ENCODE data around the gene PRTG. TPM values are rescaled to one million over a fixed set of nuclear protein-coding genes. Genes with fewer than 3 reads are reported as not detected.

PRTG gene
- polyA plus RNA-seq, 3 donors: not detected

DNA sequence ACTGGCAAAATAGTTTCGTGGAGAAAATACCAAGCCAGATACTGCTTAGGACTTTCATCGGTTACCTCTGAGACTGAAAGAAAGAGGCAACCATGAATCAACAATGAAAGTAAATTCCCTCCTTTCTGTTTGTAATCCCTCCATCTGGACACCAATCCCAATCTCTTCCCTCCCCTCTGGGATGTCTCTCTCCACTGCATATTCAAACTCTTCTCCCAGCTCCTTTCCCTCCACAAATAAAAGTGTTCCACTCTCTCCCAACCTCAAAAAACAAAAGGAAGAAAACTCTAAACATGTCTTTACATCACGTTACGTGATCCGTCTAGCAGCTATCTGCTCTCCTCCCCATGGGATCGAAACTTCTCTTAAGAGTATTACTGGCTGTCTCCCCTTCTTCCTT lies 55.2 kb downstream of the PRTG start:
- Histone ChIP-seq H3K9me3 (replicated peaks in 1 of 2; ENCODE audit: control insufficient read depth in 1 of 2, insufficient read depth in 1 of 2, low read length in 2 of 2) (no peaks in the 10 kb centered on the region), H3K4me3 (replicated peaks in 1 of 3; ENCODE audit: low read depth in 2 of 3, low read length in 3 of 3) (no peak overlapping the region), H3K79me2 (ENCODE audit: insufficient read depth, low read length) (no peaks in the 10 kb centered on the region), H4K20me1 (ENCODE audit: insufficient read depth, low read length) (no peaks in the 10 kb centered on the region), H3K27ac (ENCODE audit: low read depth in 1 of 2, low read length in 2 of 2) (no peak overlapping the region), H3K9ac (ENCODE audit: insufficient read depth, low read length, poor library complexity, severe bottlenecking) (no peak overlapping the region), H2AFZ (ENCODE audit: insufficient read depth, low read depth, low read length, poor library complexity, severe bottlenecking) (no peak overlapping the region), H3K4me1 (ENCODE audit: control insufficient read depth in 1 of 2, insufficient read depth in 2 of 2, low read length in 2 of 2) (peaks cover 7 to 16% of the 10 kb centered on the region in 2 donors), H3K36me3 (replicated peaks in 1 of 2; ENCODE audit: control insufficient read depth in 1 of 2, insufficient read depth in 2 of 2, low read length in 2 of 2) (no peaks in the 10 kb centered on the region), H3K4me2 (replicated peaks; ENCODE audit: extremely low read depth, low read length, poor library complexity, severe bottlenecking) (no peak overlapping the region), H3K27me3 (ENCODE audit: control insufficient read depth in 2 of 2, insufficient read depth in 2 of 2, low read length in 2 of 2) (no peaks in the 10 kb centered on the region)
- Mint-ChIP-seq H3K9me3 (no peaks in the 10 kb centered on the region), H3K27ac (no peak overlapping the region), H3K4me1 (peaks cover 15% of the 10 kb centered on the region), H3K4me3 (no peak overlapping the region), H3K27me3 (ENCODE audit: low read depth in 3 of 3) (peaks cover 0 to 4% (median 2%) of the 10 kb centered on the region in 3 donors), H3K36me3 (no peaks in the 10 kb centered on the region)
- no peak for DNase-seq
- WGBS (ENCODE audit: insufficient coverage): 96% methylated on average over 6 of the region's 6 CpGs
- intact Hi-C loops (cut with micrococcal nuclease): no loop called here
- TF ChIP-seq, protein P1, sequence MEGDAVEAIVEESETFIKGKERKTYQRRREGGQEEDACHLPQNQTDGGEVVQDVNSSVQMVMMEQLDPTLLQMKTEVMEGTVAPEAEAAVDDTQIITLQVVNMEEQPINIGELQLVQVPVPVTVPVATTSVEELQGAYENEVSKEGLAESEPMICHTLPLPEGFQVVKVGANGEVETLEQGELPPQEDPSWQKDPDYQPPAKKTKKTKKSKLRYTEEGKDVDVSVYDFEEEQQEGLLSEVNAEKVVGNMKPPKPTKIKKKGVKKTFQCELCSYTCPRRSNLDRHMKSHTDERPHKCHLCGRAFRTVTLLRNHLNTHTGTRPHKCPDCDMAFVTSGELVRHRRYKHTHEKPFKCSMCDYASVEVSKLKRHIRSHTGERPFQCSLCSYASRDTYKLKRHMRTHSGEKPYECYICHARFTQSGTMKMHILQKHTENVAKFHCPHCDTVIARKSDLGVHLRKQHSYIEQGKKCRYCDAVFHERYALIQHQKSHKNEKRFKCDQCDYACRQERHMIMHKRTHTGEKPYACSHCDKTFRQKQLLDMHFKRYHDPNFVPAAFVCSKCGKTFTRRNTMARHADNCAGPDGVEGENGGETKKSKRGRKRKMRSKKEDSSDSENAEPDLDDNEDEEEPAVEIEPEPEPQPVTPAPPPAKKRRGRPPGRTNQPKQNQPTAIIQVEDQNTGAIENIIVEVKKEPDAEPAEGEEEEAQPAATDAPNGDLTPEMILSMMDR (IDR thresholded peaks at IDR 0.05): no peak

DNA sequence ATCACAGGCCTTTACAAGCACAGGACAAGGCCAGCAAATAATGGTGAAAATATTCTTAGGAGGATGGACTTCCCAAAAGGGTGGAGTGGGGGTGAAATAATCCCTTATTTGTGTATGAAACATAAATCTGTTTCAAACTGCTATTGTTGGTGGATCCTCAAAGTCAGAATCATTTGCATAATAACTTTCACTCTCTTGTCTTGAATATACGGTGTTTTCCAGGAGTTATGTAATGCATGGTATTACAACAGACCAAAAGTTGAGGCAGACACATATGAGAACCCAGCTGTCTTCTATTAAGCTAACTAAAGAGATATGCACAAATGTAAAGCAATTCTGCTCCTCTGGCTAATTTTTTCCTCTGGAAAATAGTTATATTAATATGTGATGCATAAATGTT lies 57.7 kb downstream of the PRTG start:
- Mint-ChIP-seq H3K27me3 (ENCODE audit: low read depth in 3 of 3) (peaks cover 0 to 4% (median 2%) of the 10 kb centered on the region in 3 donors), H3K4me3 (peak overlapping the region in 1 of 2 donors; percentile 1), H3K27ac (peak overlapping the region in 4 of 7 donors; percentile 25 to 77 (median 54)), H3K36me3 (no peaks in the 10 kb centered on the region), H3K4me1 (peaks cover 15% of the 10 kb centered on the region), H3K9me3 (no peaks in the 10 kb centered on the region)
- TF ChIP-seq, protein P1 (IDR thresholded peaks at IDR 0.05): no peak
- peak overlapping the region; percentile 23 for H2AFZ ChIP-seq (ENCODE audit: insufficient read depth, low read depth, low read length, poor library complexity, severe bottlenecking)
- DNase-seq: peak; percentile 44 to 79 (median 63)
- intact Hi-C loops (cut with micrococcal nuclease): no loop called here
- no CpG with 5 or more reads among the region's 1 CpG for WGBS (ENCODE audit: insufficient coverage)
- peak overlapping the region; percentile 37 for H3K4me2 ChIP-seq (replicated peaks; ENCODE audit: extremely low read depth, low read length, poor library complexity, severe bottlenecking)
- no peaks in the 10 kb centered on the region for H4K20me1 ChIP-seq (ENCODE audit: insufficient read depth, low read length)
- H3K9ac ChIP-seq (ENCODE audit: insufficient read depth, low read length, poor library complexity, severe bottlenecking): no peak overlapping the region
- no peaks in the 10 kb centered on the region for H3K9me3 ChIP-seq (replicated peaks in 1 of 2; ENCODE audit: control insufficient read depth in 1 of 2, insufficient read depth in 1 of 2, low read length in 2 of 2)
- peak overlapping the region in 1 of 2 donors; percentile 59 for H3K27ac ChIP-seq (ENCODE audit: low read depth in 1 of 2, low read length in 2 of 2)
- no peaks in the 10 kb centered on the region for H3K79me2 ChIP-seq (ENCODE audit: insufficient read depth, low read length)
- peak overlapping the region in 1 of 3 experiments; percentile 19 for H3K4me3 ChIP-seq (replicated peaks in 1 of 3; ENCODE audit: low read depth in 2 of 3, low read length in 3 of 3)
- H3K27me3 ChIP-seq (ENCODE audit: control insufficient read depth in 2 of 2, insufficient read depth in 2 of 2, low read length in 2 of 2): no peaks in the 10 kb centered on the region
- no peaks in the 10 kb centered on the region for H3K36me3 ChIP-seq (replicated peaks in 1 of 2; ENCODE audit: control insufficient read depth in 1 of 2, insufficient read depth in 2 of 2, low read length in 2 of 2)
- H3K4me1 ChIP-seq (ENCODE audit: control insufficient read depth in 1 of 2, insufficient read depth in 2 of 2, low read length in 2 of 2): peaks cover 7 to 16% of the 10 kb centered on the region in 2 donors
